Erythroblast (primary cell): ENCODE data around the gene HOMER1.

Experiments
- GATA1 ChIP-seq: IDR thresholded peaks from 2 replicates; pipeline ENCODE4 v1.6.1; 2011; ENCODE audit warnings: low read depth, mild to moderate bottlenecking, control low read depth, low read length, moderate library complexity
- POLR2A ChIP-seq: IDR thresholded peaks from 2 replicates; pipeline ENCODE4 v1.6.1; 2011; ENCODE audit warnings: mild to moderate bottlenecking, low read length

DNA sequence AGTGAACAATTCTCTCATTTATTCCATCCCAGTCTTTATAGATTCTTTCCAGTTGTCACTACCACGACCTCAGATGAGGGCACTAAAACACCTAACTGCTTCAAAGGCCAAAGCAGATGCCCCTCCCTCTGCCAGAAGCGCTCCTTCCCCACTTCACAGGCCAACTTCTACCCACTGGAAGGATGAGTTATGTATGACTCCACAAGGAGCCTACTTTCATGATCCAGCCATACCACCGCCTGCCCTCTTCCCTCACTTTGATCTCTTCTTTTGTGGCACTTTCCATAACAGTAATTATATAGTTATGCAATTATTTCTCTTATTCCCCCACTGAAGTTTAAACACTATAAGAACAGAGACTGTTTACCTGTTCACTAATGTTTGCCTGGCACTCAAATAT is 93.7 kb downstream of the HOMER1 start:
- no peak for TF ChIP-seq POLR2A
- TF ChIP-seq GATA1, result no peak
